Astrocyte of the cerebellum (primary cell): Measurements from ENCODE around the gene SMIM41.

Experiments
- DNase-seq: peaks from one replicate; pipeline ENCODE4 v3.0.0-alpha.2; 2011; ENCODE audit warnings: low read depth
- H3K4me3 ChIP-seq: 2 replicates; pipeline ENCODE4 v1.5.1; 2011; ENCODE audit warnings: mild to moderate bottlenecking, low read depth, low read length, moderate library complexity
- CTCF ChIP-seq: IDR thresholded peaks from 2 replicates; pipeline ENCODE4 v1.5.1; 2012; ENCODE audit warnings: low read length, low read depth, moderate library complexity, mild to moderate bottlenecking; ENCODE audit errors: missing control alignments
- in situ Hi-C: cut with HindIII; loops from 2 replicates; pipeline ENCODE4 v1.10.0; 2017; ENCODE audit warnings: low sequenced_read_pairs

SMIM41 gene

GRCh38 chr12:52082026-52082668 is 2.6 kb downstream of the SMIM41 start:
- DNase-seq, result no peak
- TF ChIP-seq CTCF, result no peak
- in situ Hi-C loops, result no loop called here
- no peak overlapping the region for H3K4me3 ChIP-seq

- in situ Hi-C loops, result no loop called here
- DNase-seq, result no peak
- no peak for TF ChIP-seq CTCF
- no peak overlapping the region for H3K4me3 ChIP-seq
Measured at GRCh38 chr12:52082669-52082987, 3.1 kb downstream of the SMIM41 start.

GRCh38 chr12:52082988-52083637 is 3.6 kb downstream of the SMIM41 start:
- peak; percentile 99 for TF ChIP-seq CTCF
- DNase-seq, result no peak
- H3K4me3 ChIP-seq, result no peak overlapping the region
- in situ Hi-C loops, result no loop called here

- no peak for DNase-seq
- H3K4me3 ChIP-seq, result no peak overlapping the region
- in situ Hi-C loops, result no loop called here
- TF ChIP-seq CTCF, result no peak
Measured at GRCh38 chr12:52083638-52083996, 4.1 kb downstream of the SMIM41 start.

GRCh38 chr12:52084491-52085231 is 5.2 kb downstream of the SMIM41 start:
- no peak overlapping the region for H3K4me3 ChIP-seq
- in situ Hi-C loops, result no loop called here
- TF ChIP-seq CTCF, result no peak
- DNase-seq, result no peak

GRCh38 chr12:52085682-52086180 is 6.2 kb downstream of the SMIM41 start:
- no peak for DNase-seq
- H3K4me3 ChIP-seq, result no peak overlapping the region
- TF ChIP-seq CTCF, result no peak
- in situ Hi-C loops, result no loop called here
